GM12891 (cell line): ENCODE data around the gene RNF183.

Experiments
- POLR2A ChIP-seq: IDR thresholded peaks from 2 replicates; pipeline ENCODE4 v1.6.1; 2011; ENCODE audit warnings: low read depth, low read length, control low read depth
- POLR2AphosphoS5 ChIP-seq: IDR thresholded peaks from 2 replicates; pipeline ENCODE4 v1.6.1; 2011; ENCODE audit warnings: low read depth, low read length, control low read depth
- TAF1 ChIP-seq: IDR thresholded peaks from 2 replicates; pipeline ENCODE4 v1.6.1; 2011; ENCODE audit warnings: low read depth, low read length, control low read depth

- no peak for TF ChIP-seq POLR2A
- no peak for TF ChIP-seq POLR2AphosphoS5
- no peak for TF ChIP-seq TAF1
Measured at GRCh38 chr9:113349066-113349444, 45.9 kb upstream of the RNF183 start.
